GM19035 (cell line): ENCODE results near the gene ZNF281.
"Not testable (repeated sequence)": the region's sequence is repeated elsewhere in the genome, so short reads cannot be mapped to it uniquely, and the experiment has no call there.

Experiments
- ATAC-seq: cut with Tn5 transposase; IDR thresholded peaks from one replicate; pipeline ENCODE4 v1.9.1; 2021; ENCODE audit not compliant: unreplicated experiment

Gene ZNF281

GRCh38 chr1:200432586-200432985 lies 22.8 kb upstream of the ZNF281 start:
- no peak for ATAC-seq

- ATAC-seq = no peak
Observed at GRCh38 chr1:200429221-200429751, 19.4 kb upstream of the ZNF281 start.

GRCh38 chr1:200428482-200429205 lies 18.8 kb upstream of the ZNF281 start:
- no peak for ATAC-seq

- no peak for ATAC-seq
Observed at GRCh38 chr1:200427744-200428143, 17.9 kb upstream of the ZNF281 start.

- ATAC-seq = no peak
Observed at GRCh38 chr1:200426196-200426595, 16.4 kb upstream of the ZNF281 start.

- no peak for ATAC-seq
Observed at GRCh38 chr1:200423235-200423634, 13.4 kb upstream of the ZNF281 start.

GRCh38 chr1:200422211-200422610 lies 12.4 kb upstream of the ZNF281 start:
- ATAC-seq = no peak

- peak; percentile 78 for ATAC-seq
Observed at GRCh38 chr1:200415789-200416593, 6.2 kb upstream of the ZNF281 start.

- peak; percentile 57 for ATAC-seq
Observed at GRCh38 chr1:200415227-200415626, 5.4 kb upstream of the ZNF281 start.

- no peak for ATAC-seq
Observed at GRCh38 chr1:200414657-200415056, 4.8 kb upstream of the ZNF281 start.

GRCh38 chr1:200413766-200414165 lies 3.9 kb upstream of the ZNF281 start:
- not testable (repeated sequence) for ATAC-seq

- no peak for ATAC-seq
Observed at GRCh38 chr1:200411406-200412257, 1.8 kb upstream of the ZNF281 start.

GRCh38 chr1:200410566-200410878 lies 686 bp upstream of the ZNF281 start:
- ATAC-seq = no peak

GRCh38 chr1:200409203-200409760 lies 554 bp downstream of the ZNF281 start:
- ATAC-seq = peak; percentile 39

GRCh38 chr1:200406161-200406797 lies 3.6 kb downstream of the ZNF281 start:
- ATAC-seq = no peak

- ATAC-seq = no peak
Observed at GRCh38 chr1:200405264-200405663, 4.6 kb downstream of the ZNF281 start.

- no peak for ATAC-seq
Observed at GRCh38 chr1:200401708-200402107, 8.1 kb downstream of the ZNF281 start.

- ATAC-seq = no peak
Observed at GRCh38 chr1:200401263-200401662, 8.6 kb downstream of the ZNF281 start.

- no peak for ATAC-seq
Observed at GRCh38 chr1:200400556-200400955, 9.3 kb downstream of the ZNF281 start.

GRCh38 chr1:200399860-200400259 lies 10.0 kb downstream of the ZNF281 start:
- no peak for ATAC-seq

GRCh38 chr1:200398373-200398772 lies 11.5 kb downstream of the ZNF281 start:
- no peak for ATAC-seq
